HepG2 (cell line): ENCODE results near the gene PHRF1. TPM values are rescaled to one million over a fixed set of nuclear protein-coding genes. Genes with fewer than 3 reads are reported as not detected.

Experiments used
- BHLHE40 ChIP-seq: IDR thresholded peaks from 2 replicates; pipeline ENCODE4 v1.6.1; 2011; ENCODE audit warnings: low read length, improper control_type of control experiment
- CBFB ChIP-seq: sonication (generic); formaldehyde crosslinking; IDR thresholded peaks from 2 replicates; pipeline ENCODE4 v1.4.0; 2020; ENCODE audit warnings: missing genetic modification reagents
- HNRNPL ChIP-seq: fragments of 200-400 bp; formaldehyde crosslinking; IDR thresholded peaks from 2 replicates; pipeline ENCODE4 v1.6.1; 2017; ENCODE audit warnings: mild to moderate bottlenecking, low read depth, low read length
- HNRNPUL1 ChIP-seq: fragments of 200-400 bp; formaldehyde crosslinking; IDR thresholded peaks from 2 replicates; pipeline ENCODE4 v1.6.1; 2017; ENCODE audit warnings: low read depth, mild to moderate bottlenecking, low read length, moderate library complexity
- IKZF1 ChIP-seq: fragments of 450-650 bp; IDR thresholded peaks from 2 replicates; pipeline ENCODE4 v1.7.1; 2016
- JARID2 ChIP-seq: sonication (generic); formaldehyde crosslinking; IDR thresholded peaks from 2 replicates; pipeline ENCODE4 v1.8.1; 2023; ENCODE audit warnings: missing genetic modification reagents, inconsistent platforms; ENCODE audit not compliant: insufficient replicate concordance
- KDM6A ChIP-seq: IDR thresholded peaks from 2 replicates; pipeline ENCODE4 v1.6.1; 2016; ENCODE audit warnings: low read depth
- KLF16 ChIP-seq, 2 experiments: sonication (generic) in 1 of 2; formaldehyde crosslinking in 1 of 2; IDR thresholded peaks; 2 replicates each; pipeline versions ENCODE4 v1.6.1 to v1.8.0; 2016 to 2023; ENCODE audit warnings: missing genetic modification reagents in 2 of 2, missing compliant biosample characterization in 1 of 2
- NFE2L2 ChIP-seq: fragments of 150-350 bp; IDR thresholded peaks from 2 replicates; pipeline ENCODE4 v1.6.1; 2014; ENCODE audit warnings: low read length
- RAD51 ChIP-seq: fragments of 450-650 bp; IDR thresholded peaks from 2 replicates; pipeline ENCODE4 v1.6.1; 2016; ENCODE audit warnings: borderline replicate concordance
- RFX1 ChIP-seq: fragments of 450-650 bp; IDR thresholded peaks from 2 replicates; pipeline ENCODE4 v1.6.1; 2017
- SRSF1 ChIP-seq: fragments of 200-400 bp; formaldehyde crosslinking; optimal IDR thresholded peaks from 2 replicates; pipeline ENCODE3; 2017; ENCODE audit warnings: mild to moderate bottlenecking, low read depth, low read length, moderate library complexity
- ZNF235 ChIP-seq: sonication (generic); formaldehyde crosslinking; IDR thresholded peaks from 2 replicates; pipeline ENCODE4 v1.8.1; 2023; ENCODE audit warnings: mild to moderate bottlenecking, missing genetic modification reagents, borderline replicate concordance
- ZNF354B ChIP-seq: sonication (generic); formaldehyde crosslinking; IDR thresholded peaks from 2 replicates; pipeline ENCODE4 v1.8.0; 2022; ENCODE audit warnings: mild to moderate bottlenecking, missing genetic modification reagents
- ZNF460 ChIP-seq: sonication (generic); formaldehyde crosslinking; IDR thresholded peaks from 2 replicates; pipeline ENCODE4 v1.5.1; 2020; ENCODE audit warnings: missing genetic modification reagents, mild to moderate bottlenecking, borderline replicate concordance
- ZNF547 ChIP-seq: sonication (generic); formaldehyde crosslinking; IDR thresholded peaks from 2 replicates; pipeline ENCODE4 v1.5.1; 2020; ENCODE audit warnings: mild to moderate bottlenecking, missing genetic modification reagents
- ZNF879 ChIP-seq: sonication (generic); formaldehyde crosslinking; IDR thresholded peaks from 2 replicates; pipeline ENCODE4 v1.8.1; 2023; ENCODE audit warnings: missing genetic modification reagents
- polyA plus RNA-seq, 8 experiments: library from polyadenylated mRNA; depleted of rRNA in 3 of 8; stranded (reverse) in 7 of 8; unstranded in 1 of 8; fragments of >200 nt; fragmentation: Illumina TruSeq in 4 of 8; extraction: Trizol in 4 of 8; gene quantifications; 2 replicates each; pipeline versions ENCODE4 v1.2.1 to v1.2.3, GENCODE V29; 2011 to 2016; ENCODE audit warnings: low read depth in 4 of 8, missing spikeins in 1 of 8, mixed read lengths in 1 of 8; ENCODE audit not compliant: insufficient read depth in 1 of 8
- total RNA-seq, 5 experiments: library from RNA; depleted of rRNA; stranded (reverse); fragments of >200 nt; fragmentation: Illumina TruSeq; extraction: Trizol; gene quantifications; 2 replicates each; pipeline ENCODE4 v1.2.3, GENCODE V29; 2016; ENCODE audit warnings: low read depth in 1 of 5
- TF ChIP-seq, protein P1 (sequence below): sonication (generic); formaldehyde crosslinking; IDR thresholded peaks from 2 replicates; pipeline ENCODE4 v1.4.0; 2020; ENCODE audit warnings: mild to moderate bottlenecking, missing genetic modification reagents, borderline replicate concordance
- TF ChIP-seq, protein P2 (sequence below): sonication (generic); formaldehyde crosslinking; conservative IDR thresholded peaks from 2 replicates; pipeline ENCODE4 v1.5.0; 2020; ENCODE audit warnings: missing genetic modification reagents
- TF ChIP-seq, protein P3 (sequence below): sonication (generic); formaldehyde crosslinking; IDR thresholded peaks from 2 replicates; pipeline ENCODE4 v1.8.0; 2022; ENCODE audit warnings: mild to moderate bottlenecking, missing genetic modification reagents, moderate library complexity
- TF ChIP-seq, protein P4 (sequence below): sonication (generic); formaldehyde crosslinking; IDR thresholded peaks from 2 replicates; pipeline ENCODE4 v1.8.0; 2022; ENCODE audit warnings: missing genetic modification reagents, mild to moderate bottlenecking, borderline replicate concordance
- TF ChIP-seq, protein P5 (sequence below): sonication (generic); formaldehyde crosslinking; IDR thresholded peaks from 2 replicates; pipeline ENCODE4 v1.5.1; 2020; ENCODE audit warnings: missing genetic modification reagents, mild to moderate bottlenecking, borderline replicate concordance

PHRF1 gene
- total and polyA plus RNA-seq, 2 of the 13 experiments (the other 11 are each of a cell fraction or from before 2014, with no cell fraction given): 8.2 to 16.7 TPM

DNA sequence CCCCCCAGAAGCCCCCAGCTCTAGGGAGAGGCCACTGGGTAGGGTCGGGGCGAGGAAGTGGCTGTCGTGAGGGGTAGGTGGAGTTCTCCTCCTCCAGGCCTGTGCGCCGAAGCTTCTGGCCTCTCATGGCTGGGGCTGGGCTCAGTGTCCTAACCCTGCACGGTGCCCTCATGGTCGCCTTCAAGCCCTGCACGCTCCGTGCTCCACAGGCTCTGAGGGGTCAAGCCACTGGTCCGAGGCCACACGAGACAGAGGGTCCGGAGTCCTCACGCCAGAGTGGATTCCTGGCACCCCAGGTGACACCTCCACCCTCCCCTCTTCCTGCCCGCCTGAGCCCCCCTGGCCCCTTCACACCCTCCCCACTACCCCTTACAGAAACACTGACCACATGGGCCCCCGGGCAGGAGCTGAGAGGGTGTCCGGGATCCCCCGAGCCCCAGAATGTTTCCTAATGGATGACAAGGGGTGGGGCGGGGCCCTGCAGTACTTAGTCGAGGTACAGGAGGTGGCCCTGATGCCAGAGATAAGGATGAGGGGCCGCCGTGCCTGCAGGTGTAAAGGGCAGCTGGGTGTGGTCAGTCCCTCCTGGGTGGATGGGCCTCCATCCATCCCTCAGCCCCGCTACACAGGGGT lies 49.5 kb downstream of the PHRF1 start (continued):
- TF ChIP-seq, protein P1, sequence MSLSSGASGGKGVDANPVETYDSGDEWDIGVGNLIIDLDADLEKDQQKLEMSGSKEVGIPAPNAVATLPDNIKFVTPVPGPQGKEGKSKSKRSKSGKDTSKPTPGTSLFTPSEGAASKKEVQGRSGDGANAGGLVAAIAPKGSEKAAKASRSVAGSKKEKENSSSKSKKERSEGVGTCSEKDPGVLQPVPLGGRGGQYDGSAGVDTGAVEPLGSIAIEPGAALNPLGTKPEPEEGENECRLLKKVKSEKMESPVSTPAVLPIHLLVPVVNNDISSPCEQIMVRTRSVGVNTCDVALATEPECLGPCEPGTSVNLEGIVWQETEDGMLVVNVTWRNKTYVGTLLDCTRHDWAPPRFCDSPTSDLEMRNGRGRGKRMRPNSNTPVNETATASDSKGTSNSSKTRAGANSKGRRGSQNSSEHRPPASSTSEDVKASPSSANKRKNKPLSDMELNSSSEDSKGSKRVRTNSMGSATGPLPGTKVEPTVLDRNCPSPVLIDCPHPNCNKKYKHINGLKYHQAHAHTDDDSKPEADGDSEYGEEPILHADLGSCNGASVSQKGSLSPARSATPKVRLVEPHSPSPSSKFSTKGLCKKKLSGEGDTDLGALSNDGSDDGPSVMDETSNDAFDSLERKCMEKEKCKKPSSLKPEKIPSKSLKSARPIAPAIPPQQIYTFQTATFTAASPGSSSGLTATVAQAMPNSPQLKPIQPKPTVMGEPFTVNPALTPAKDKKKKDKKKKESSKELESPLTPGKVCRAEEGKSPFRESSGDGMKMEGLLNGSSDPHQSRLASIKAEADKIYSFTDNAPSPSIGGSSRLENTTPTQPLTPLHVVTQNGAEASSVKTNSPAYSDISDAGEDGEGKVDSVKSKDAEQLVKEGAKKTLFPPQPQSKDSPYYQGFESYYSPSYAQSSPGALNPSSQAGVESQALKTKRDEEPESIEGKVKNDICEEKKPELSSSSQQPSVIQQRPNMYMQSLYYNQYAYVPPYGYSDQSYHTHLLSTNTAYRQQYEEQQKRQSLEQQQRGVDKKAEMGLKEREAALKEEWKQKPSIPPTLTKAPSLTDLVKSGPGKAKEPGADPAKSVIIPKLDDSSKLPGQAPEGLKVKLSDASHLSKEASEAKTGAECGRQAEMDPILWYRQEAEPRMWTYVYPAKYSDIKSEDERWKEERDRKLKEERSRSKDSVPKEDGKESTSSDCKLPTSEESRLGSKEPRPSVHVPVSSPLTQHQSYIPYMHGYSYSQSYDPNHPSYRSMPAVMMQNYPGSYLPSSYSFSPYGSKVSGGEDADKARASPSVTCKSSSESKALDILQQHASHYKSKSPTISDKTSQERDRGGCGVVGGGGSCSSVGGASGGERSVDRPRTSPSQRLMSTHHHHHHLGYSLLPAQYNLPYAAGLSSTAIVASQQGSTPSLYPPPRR (CRISPR knock-in tag): no peak
- TF ChIP-seq ZNF460 (CRISPR knock-in tag) (no peak), RAD51 (no peak), CBFB (no peak; the same call in 1 of the 2 replicates), ZNF354B (CRISPR knock-in tag) (no peak), JARID2 (CRISPR knock-in tag) (no peak), ZNF879 (CRISPR knock-in tag) (no peak), IKZF1 (no peak), SRSF1 (peak; percentile 6), ZNF235 (no peak), HNRNPL (no peak), HNRNPUL1 (no peak), RFX1 (no peak), NFE2L2 (no peak), BHLHE40 (0 out of 2 replicates have a peak, but pooled peaks have one; percentile 24), ZNF547 (no peak), KDM6A (CRISPR knock-in tag) (no peak), KLF16 (CRISPR knock-in tag; IDR thresholded peaks at IDR 0.05) (no peak)
- TF ChIP-seq, protein P2, sequence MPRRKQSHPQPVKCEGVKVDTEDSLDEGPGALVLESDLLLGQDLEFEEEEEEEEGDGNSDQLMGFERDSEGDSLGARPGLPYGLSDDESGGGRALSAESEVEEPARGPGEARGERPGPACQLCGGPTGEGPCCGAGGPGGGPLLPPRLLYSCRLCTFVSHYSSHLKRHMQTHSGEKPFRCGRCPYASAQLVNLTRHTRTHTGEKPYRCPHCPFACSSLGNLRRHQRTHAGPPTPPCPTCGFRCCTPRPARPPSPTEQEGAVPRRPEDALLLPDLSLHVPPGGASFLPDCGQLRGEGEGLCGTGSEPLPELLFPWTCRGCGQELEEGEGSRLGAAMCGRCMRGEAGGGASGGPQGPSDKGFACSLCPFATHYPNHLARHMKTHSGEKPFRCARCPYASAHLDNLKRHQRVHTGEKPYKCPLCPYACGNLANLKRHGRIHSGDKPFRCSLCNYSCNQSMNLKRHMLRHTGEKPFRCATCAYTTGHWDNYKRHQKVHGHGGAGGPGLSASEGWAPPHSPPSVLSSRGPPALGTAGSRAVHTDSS (CRISPR knock-in tag): no peak
- TF ChIP-seq, protein P3, sequence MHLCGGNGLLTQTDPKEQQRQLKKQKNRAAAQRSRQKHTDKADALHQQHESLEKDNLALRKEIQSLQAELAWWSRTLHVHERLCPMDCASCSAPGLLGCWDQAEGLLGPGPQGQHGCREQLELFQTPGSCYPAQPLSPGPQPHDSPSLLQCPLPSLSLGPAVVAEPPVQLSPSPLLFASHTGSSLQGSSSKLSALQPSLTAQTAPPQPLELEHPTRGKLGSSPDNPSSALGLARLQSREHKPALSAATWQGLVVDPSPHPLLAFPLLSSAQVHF: no peak
- TF ChIP-seq, protein P4, sequence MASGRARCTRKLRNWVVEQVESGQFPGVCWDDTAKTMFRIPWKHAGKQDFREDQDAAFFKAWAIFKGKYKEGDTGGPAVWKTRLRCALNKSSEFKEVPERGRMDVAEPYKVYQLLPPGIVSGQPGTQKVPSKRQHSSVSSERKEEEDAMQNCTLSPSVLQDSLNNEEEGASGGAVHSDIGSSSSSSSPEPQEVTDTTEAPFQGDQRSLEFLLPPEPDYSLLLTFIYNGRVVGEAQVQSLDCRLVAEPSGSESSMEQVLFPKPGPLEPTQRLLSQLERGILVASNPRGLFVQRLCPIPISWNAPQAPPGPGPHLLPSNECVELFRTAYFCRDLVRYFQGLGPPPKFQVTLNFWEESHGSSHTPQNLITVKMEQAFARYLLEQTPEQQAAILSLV (CRISPR knock-in tag): no peak
- TF ChIP-seq, protein P5, sequence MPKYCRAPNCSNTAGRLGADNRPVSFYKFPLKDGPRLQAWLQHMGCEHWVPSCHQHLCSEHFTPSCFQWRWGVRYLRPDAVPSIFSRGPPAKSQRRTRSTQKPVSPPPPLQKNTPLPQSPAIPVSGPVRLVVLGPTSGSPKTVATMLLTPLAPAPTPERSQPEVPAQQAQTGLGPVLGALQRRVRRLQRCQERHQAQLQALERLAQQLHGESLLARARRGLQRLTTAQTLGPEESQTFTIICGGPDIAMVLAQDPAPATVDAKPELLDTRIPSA (CRISPR knock-in tag): no peak
